ENCODE results near the gene SMARCD2.
"Not testable (repeated sequence)": the region's sequence is repeated elsewhere in the genome, so short reads cannot be mapped to it uniquely, and the experiment has no call there.

The SMARCD2 gene

GRCh38 chr17:63804328-63804727 lies 38.2 kb downstream of the SMARCD2 start:
- DNase-seq (ENCODE audit: low read depth in 2 of 2): no peak

GRCh38 chr17:63800783-63801182 lies 41.7 kb downstream of the SMARCD2 start:
- no peak for DNase-seq (ENCODE audit: low read depth in 2 of 2)

GRCh38 chr17:63798572-63799106 lies 43.8 kb downstream of the SMARCD2 start:
- DNase-seq (ENCODE audit: low read depth in 2 of 2): no peak

GRCh38 chr17:63796375-63796774 lies 46.1 kb downstream of the SMARCD2 start:
- not testable (repeated sequence) for DNase-seq (ENCODE audit: low read depth in 2 of 2)

GRCh38 chr17:63792055-63792729 lies 50.3 kb downstream of the SMARCD2 start:
- DNase-seq (ENCODE audit: low read depth in 2 of 2): no peak

- no peak for DNase-seq (ENCODE audit: low read depth in 2 of 2)
These were observed 52.4 kb downstream of the SMARCD2 start for GRCh38 chr17:63790057-63790456.

GRCh38 chr17:63786971-63787711 lies 55.3 kb downstream of the SMARCD2 start:
- no peak for DNase-seq (ENCODE audit: low read depth in 2 of 2)

GRCh38 chr17:63786117-63786516 lies 56.4 kb downstream of the SMARCD2 start:
- DNase-seq (ENCODE audit: low read depth in 2 of 2): no peak

GRCh38 chr17:63785556-63785955 lies 56.9 kb downstream of the SMARCD2 start:
- no peak for DNase-seq (ENCODE audit: low read depth in 2 of 2)

- DNase-seq (ENCODE audit: low read depth in 2 of 2): no peak
These were observed 59.0 kb downstream of the SMARCD2 start for GRCh38 chr17:63783522-63783921.

All from stimulated activated CD4-positive, alpha-beta T cell treated with anti-CD3 and anti-CD28 coated beads, Interleukin-12 subunit alpha, Interleukin-12 subunit beta, amount 100 ng/mL, for 24 hours (primary cell).